Measurements from ENCODE around the gene COL25A1. TPM values are rescaled to one million over a fixed set of nuclear protein-coding genes. Genes with fewer than 3 reads are reported as not detected.
A peak's percentile ranks its signal among the peaks of the same experiment; 100 is the strongest.

The COL25A1 gene
- total RNA-seq (2022) (not detected in 2 replicates), Bru-seq, nascent RNA (percentile 6 among the genes with signal in this experiment), BruChase-seq, experiment 1, labeled RNA remaining after a 6-hour chase (percentile 7 among the genes with signal in this experiment), BruChase-seq, experiment 2, labeled RNA remaining after a 2-hour chase (percentile 4 among the genes with signal in this experiment)
- long read RNA-seq, result 0 reads

- Mint-ChIP-seq H3K9me3 (ENCODE audit: low read depth, unreplicated experiment) (peaks cover 3% of the 10 kb centered on the region), H3K4me3 (ENCODE audit: low read depth, unreplicated experiment) (no peak within 1 kb of the TSS), H3K4me1 (ENCODE audit: low read depth, unreplicated experiment) (peaks cover 7% of the 10 kb centered on the region), H3K27me3 (ENCODE audit: unreplicated experiment) (peaks cover 21% of the 10 kb centered on the region), H3K36me3 (ENCODE audit: insufficient read depth, unreplicated experiment) (no peaks in the 10 kb centered on the region), H3K27ac (ENCODE audit: unreplicated experiment) (no peak within 1 kb of the TSS)
- CTCF ChIA-PET, result no interaction called here
- intact Hi-C loops (cut with micrococcal nuclease; ENCODE audit: unreplicated experiment), result no loop called here
- DNase-seq, result no peak
- no peak for TF ChIP-seq CTCF (IDR thresholded peaks at IDR 0.05; ENCODE audit: unreplicated experiment)
- BruUV-seq (replicated peaks), result no TSS peak
Observed at GRCh38 chr4:109302361-109303139, at the start of gene COL25A1. TSS of gene COL25A1 (minus strand) at chr4:109302658.

GRCh38 chr4:109350121-109350520 is 47.7 kb upstream of the COL25A1 start:
- Mint-ChIP-seq H3K4me3 (ENCODE audit: low read depth, unreplicated experiment) (no peak overlapping the region), H3K4me1 (ENCODE audit: low read depth, unreplicated experiment) (no peaks in the 10 kb centered on the region), H3K27me3 (ENCODE audit: unreplicated experiment) (no peaks in the 10 kb centered on the region), H3K36me3 (ENCODE audit: insufficient read depth, unreplicated experiment) (no peaks in the 10 kb centered on the region), H3K9me3 (ENCODE audit: low read depth, unreplicated experiment) (peaks cover 2% of the 10 kb centered on the region), H3K27ac (ENCODE audit: unreplicated experiment) (no peak overlapping the region)
- CTCF ChIA-PET, result no interaction called here
- intact Hi-C loops (cut with micrococcal nuclease; ENCODE audit: unreplicated experiment), result no loop called here
- TF ChIP-seq CTCF (IDR thresholded peaks at IDR 0.05; ENCODE audit: unreplicated experiment), result no peak
- no peak for DNase-seq
- BruUV-seq (replicated peaks), result no TSS peak

- Mint-ChIP-seq H3K27ac (ENCODE audit: unreplicated experiment) (no peak overlapping the region), H3K27me3 (ENCODE audit: unreplicated experiment) (no peaks in the 10 kb centered on the region), H3K4me1 (ENCODE audit: low read depth, unreplicated experiment) (no peaks in the 10 kb centered on the region), H3K9me3 (ENCODE audit: low read depth, unreplicated experiment) (no peaks in the 10 kb centered on the region), H3K4me3 (ENCODE audit: low read depth, unreplicated experiment) (no peak overlapping the region), H3K36me3 (ENCODE audit: insufficient read depth, unreplicated experiment) (no peaks in the 10 kb centered on the region)
- TF ChIP-seq CTCF (IDR thresholded peaks at IDR 0.05; ENCODE audit: unreplicated experiment), result no peak
- intact Hi-C loops (cut with micrococcal nuclease; ENCODE audit: unreplicated experiment), result no loop called here
- no TSS peak for BruUV-seq (replicated peaks)
- DNase-seq, result no peak
- CTCF ChIA-PET, result no interaction called here
Observed at GRCh38 chr4:109334129-109335105, 32.0 kb upstream of the COL25A1 start.

- Mint-ChIP-seq H3K27ac (ENCODE audit: unreplicated experiment) (no peak overlapping the region), H3K4me3 (ENCODE audit: low read depth, unreplicated experiment) (no peak overlapping the region), H3K4me1 (ENCODE audit: low read depth, unreplicated experiment) (no peaks in the 10 kb centered on the region), H3K9me3 (ENCODE audit: low read depth, unreplicated experiment) (no peaks in the 10 kb centered on the region), H3K36me3 (ENCODE audit: insufficient read depth, unreplicated experiment) (no peaks in the 10 kb centered on the region), H3K27me3 (ENCODE audit: unreplicated experiment) (peaks cover 9% of the 10 kb centered on the region)
- no peak for DNase-seq
- no TSS peak for BruUV-seq (replicated peaks)
- CTCF ChIA-PET, result no interaction called here
- intact Hi-C loops (cut with micrococcal nuclease; ENCODE audit: unreplicated experiment), result no loop called here
- TF ChIP-seq CTCF (IDR thresholded peaks at IDR 0.05; ENCODE audit: unreplicated experiment), result no peak
Observed at GRCh38 chr4:109332926-109333464, 30.5 kb upstream of the COL25A1 start.
